NCI-H1092 (cell line): ENCODE data around the gene USP46.
A peak's percentile ranks its signal among the peaks of the same experiment; 100 is the strongest.

Experiments used
- DNase-seq: peaks from one replicate; lab custom pipeline; 2025; lab: John Stamatoyannopoulos, UW

Gene USP46

DNA sequence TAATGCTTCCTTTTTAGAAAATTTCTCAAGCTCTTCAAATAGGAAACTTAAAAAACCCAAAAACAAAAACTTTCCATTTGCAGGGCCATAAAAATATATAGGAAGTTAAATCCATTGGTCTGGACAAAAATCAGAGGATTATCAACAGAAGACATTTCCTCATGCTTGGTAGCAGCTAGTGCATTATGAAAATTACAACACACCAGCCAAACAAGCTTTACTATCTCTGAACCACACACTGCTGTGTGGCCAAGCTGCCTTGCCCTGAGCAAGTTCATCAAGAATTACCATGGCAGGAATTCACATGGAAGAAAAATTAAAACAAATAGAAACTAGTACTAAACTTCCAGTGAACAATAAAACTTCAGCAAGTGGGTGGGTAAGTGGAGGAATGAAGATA, 3.6 kb downstream of the USP46 start:
- no peak for DNase-seq

GRCh38 chr4:52651996-52652672, 7.0 kb downstream of the USP46 start:
- no peak for DNase-seq

- DNase-seq, result no peak
These were observed 10.3 kb downstream of the USP46 start for GRCh38 chr4:52648836-52649235.

GRCh38 chr4:52646741-52647140, 12.4 kb downstream of the USP46 start:
- DNase-seq, result no peak

GRCh38 chr4:52646096-52646495, 13.0 kb downstream of the USP46 start:
- no peak for DNase-seq

DNA sequence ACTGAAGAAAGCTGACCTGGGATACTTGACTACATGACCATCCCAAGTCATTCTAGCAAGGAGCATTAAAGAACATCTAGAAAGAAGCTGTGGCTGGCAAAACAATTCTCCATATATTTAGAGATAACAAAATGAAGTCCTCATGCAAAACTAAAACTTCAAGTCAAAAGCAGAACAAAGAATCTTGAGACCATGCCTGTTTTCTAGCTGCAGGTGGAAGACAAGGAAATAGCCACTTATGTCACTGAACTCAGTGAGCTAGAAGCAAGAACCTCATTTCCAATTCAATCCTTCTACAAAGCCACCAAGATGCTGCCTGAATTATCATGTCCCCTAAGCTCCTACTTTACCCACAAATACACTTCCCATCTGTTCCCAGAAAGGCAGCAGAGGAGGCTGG, 13.8 kb downstream of the USP46 start:
- no peak for DNase-seq

DNA sequence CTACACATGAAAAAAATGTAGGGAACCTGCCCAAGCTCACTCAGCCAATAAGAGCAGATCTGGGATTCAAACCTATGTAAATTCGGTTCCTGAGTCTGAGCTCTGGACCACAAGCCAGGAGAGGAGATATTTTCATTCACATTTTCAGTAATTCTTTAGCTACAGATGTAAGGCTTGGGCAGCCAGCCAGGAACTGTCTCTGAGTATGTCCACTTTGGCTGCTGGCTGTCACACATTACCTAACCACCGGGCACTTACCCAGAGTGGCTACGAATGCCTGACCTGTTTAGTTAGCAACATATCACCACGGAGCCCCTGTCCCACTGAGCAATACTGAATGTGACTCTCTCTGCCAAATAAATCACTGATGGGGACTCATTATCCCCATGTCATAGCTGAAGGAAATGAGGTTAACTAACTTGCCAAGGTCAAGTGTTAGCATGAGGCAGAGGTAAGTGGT, 15.3 kb downstream of the USP46 start:
- peak; percentile 23 for DNase-seq

GRCh38 chr4:52643190-52643589, 15.9 kb downstream of the USP46 start:
- no peak for DNase-seq

DNA sequence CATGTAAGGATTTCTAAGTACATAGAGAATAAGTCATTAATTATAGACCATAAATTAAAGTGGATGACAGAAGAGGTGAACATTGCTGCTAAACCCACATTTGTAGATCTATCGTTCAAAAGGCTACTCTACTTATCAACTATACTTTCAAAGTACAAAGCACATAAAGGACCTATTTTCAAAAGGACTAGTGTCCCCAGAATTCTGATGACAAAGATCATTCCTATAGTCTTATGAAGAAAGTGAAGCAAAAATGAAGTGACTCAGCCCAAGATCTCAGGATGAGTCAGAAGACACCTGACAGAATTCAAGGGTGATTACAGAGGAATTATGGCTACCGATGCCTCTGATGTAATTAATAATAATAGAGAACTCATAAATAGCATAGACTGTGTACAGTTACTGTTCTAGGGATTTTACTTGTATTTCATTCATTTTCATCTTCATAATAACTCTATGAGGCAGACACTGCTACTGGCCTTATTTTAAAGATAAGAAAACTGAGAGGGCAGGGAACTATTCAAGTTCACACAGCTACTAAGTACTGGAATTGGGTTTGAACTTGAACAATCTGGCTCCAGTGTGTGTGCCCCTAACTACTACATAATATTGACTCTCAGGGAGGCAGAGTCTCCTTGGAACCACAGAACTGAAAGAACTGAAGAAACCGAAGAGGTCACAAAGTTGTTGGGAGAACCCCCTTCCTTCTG, 17.1 kb downstream of the USP46 start:
- no peak for DNase-seq

GRCh38 chr4:52640808-52641565, 18.1 kb downstream of the USP46 start:
- no peak for DNase-seq

DNA sequence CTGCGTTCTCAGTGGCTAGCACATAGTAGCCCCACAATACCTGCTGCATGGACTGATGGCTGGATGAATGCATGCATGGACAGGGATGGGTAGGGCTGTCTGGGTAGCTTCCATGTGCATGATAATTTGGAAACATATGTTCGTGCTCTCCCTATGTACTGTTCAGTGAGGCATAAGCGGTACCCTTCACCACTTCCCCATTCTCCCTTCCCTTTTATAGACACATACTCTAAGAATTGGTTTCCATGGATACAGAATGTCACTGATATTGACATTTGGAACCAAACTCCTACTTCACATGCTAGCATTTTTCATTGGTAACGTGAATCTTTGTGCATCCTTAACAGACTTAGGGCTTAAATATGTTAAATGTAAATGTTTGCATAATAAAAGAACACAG, 20.4 kb downstream of the USP46 start:
- no peak for DNase-seq

- no peak for DNase-seq
These were observed 22.0 kb downstream of the USP46 start for GRCh38 chr4:52637116-52637515.

- DNase-seq, result no peak
These were observed 23.5 kb downstream of the USP46 start for GRCh38 chr4:52635560-52635959.

DNA sequence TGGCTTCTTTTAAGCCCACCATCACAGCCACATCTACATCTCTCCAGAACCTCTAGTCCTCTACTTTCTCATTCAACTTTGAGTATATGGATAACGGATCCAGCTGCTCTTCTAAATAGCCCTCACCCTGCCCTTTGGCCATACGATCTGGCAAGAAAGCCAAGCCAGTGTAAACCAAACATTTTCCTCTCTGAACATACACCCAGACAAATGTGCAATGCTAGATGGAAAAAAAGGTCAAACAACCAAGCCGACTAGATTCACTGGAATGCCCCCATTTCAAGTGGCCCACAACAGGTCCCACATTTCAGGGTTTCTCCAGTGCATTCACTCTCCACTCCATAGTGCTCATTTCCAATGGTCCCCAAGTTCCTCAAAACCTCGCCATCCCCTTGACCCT, 24.0 kb downstream of the USP46 start:
- no peak for DNase-seq

- DNase-seq, result no peak
These were observed 25.3 kb downstream of the USP46 start for GRCh38 chr4:52633846-52634245.

GRCh38 chr4:52628974-52629373, 30.1 kb downstream of the USP46 start:
- no peak for DNase-seq

GRCh38 chr4:52628543-52628942, 30.6 kb downstream of the USP46 start:
- no peak for DNase-seq

DNA sequence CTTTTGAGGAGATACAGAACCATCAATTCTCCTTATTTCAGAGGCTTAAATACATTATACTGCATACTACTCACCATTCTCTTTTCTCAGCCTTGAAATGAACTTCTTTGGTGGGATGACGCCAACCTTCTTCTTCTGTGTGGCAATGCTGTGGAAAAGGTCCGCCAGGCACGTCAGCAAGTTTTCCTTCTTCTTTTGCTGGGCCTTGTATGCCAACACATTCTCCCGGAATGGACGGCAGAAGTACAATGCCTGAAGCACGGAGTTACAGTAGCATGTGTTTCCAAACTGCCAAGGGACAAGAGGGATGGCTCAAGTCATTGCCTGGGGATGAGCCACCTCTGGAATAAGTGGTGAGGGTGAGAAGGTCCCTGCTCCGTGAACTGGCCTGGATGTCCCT, 31.2 kb downstream of the USP46 start:
- no peak for DNase-seq

DNA sequence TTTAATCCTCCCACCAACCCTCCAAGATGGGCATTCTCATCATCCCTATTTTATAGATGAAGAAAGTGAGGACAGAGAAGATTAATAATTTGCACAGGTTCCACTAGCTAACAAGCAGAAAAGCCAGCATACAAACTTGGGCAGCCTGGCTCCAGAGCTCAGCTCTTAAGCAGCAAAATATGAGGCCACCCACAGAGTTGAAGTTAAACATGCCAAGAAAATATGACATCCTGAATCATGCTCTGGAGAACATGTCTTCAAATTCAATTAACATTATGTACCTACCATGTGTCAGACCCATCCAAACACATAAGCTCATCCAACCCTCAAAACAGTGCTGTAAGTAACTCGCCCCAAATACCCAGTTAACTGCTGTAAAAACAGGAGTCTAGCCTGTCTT, 33.9 kb downstream of the USP46 start:
- no peak for DNase-seq

DNA sequence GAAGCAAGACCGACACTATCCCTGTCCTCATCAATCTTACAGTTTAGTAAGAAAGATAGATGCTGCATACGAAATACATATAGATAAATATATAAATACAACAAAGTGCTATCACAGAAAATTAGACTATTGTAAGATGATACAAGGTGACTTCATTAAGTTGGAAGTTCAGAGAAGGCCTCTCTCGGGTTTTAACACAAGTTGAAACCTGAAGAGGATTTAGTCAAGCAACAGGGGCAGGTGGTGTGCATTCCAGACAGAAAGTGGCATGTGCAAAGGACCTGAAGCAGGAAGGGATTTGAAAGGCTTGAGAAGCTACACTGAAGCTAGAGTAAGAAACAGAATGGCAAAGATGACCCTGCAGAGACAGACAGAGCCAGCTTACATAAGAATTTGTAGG, 36.5 kb downstream of the USP46 start:
- no peak for DNase-seq

DNA sequence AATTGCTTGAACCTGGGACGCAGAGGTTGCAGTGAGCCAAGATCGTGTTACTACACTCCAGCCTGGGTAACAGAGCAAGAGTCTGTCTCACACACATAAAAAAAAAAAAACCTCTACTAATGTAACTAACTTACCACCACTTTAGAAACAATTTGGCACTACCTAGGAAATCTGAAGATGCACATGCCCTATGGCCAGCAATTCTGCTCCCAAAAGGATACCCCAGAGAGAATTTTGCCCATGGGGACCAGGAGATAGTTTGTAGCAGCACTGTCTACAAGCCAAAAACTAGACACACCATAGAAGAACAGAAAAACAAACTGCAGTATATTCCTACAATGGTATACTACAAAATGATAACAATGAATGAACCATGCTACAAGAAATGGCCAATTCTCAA, 37.5 kb downstream of the USP46 start:
- DNase-seq, result no peak

DNA sequence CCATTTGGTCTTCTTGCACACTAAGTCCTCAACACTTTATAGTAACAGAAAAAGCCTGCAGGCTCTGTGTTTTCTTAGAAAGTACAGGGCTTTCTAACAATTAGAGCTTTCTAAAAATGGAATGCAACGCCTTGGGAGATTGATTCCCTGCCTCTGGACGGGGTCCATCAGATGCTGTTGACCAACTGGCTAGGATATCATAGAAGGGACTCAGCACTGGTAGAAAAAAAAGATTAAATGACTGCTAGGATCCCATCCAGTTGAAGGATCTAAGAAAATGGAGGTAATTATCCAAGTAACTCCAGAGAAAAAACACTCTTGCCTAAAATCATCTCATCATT, 39.5 kb downstream of the USP46 start:
- no peak for DNase-seq
